Measurements from ENCODE around the gene GXYLT2.

The GXYLT2 gene

DNA sequence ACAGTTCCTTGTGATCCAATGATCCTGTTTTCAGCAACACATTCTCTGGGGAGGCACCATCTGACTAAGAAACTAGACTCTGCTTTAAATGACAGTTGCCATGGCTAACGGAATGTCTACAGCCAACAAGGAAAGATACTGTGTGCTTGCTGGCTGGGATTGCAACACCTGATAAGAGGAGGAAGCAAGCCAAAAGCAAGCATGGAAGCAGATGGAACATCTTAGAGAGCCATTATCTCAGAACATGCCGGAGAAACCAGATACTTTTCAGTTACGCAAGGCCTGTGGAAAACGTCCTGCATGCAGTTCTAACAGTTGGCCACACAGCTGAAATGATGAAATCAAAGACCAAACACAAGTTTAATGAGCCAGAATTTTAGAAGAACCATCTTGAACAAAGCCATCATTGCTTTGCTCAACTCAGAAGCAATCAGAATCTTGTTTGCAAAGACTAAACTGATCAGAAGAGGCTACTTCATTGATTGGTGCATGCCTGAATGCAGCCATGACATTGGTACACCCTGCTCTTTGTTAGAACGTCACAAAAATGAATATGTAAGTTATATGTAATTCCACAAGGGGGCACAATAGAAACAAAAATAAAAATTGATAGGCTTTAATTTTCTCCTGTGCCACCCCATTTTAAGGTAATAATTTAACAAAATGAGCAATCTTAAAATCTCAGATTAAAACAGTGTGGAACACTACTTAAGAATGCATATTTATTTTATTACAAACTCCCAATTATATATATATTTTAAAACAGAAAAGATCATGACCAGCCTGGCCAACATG is 50.8 kb downstream of the GXYLT2 start:
- peak; percentile 74 for DNase-seq

- DNase-seq = no peak
Observed at GRCh38 chr3:72941245-72941644, 53.4 kb downstream of the GXYLT2 start.

- no peak for DNase-seq
Observed at GRCh38 chr3:72942427-72942826, 54.6 kb downstream of the GXYLT2 start.

DNA sequence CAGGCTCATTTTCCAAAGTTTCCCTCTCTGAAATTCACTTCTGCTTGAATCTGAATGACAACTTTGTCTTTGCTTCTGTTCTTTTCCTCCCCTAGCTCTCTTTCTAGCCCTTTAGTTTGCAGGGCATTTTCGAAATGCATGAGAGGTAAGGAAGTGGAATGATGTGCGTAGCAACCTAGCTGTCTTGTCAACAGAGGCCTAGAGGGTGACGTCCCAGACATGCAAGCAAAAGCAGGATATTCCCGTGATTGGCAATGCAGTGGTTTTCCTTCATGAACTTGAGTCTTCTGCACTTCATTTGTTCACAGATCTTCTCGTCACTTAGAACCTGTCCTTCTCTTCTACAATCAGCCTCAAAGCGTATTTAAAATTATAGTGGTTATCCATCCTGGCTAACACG is 56.9 kb downstream of the GXYLT2 start:
- no peak for DNase-seq

GRCh38 chr3:72947715-72948490 is 60.1 kb downstream of the GXYLT2 start:
- DNase-seq = no peak

- DNase-seq = no peak
Observed at GRCh38 chr3:72949016-72949415, 61.2 kb downstream of the GXYLT2 start.

- no peak for DNase-seq
Observed at GRCh38 chr3:72950372-72950771, 62.5 kb downstream of the GXYLT2 start.

- no peak for DNase-seq
Observed at GRCh38 chr3:72950801-72951200, 63.0 kb downstream of the GXYLT2 start.

GRCh38 chr3:72951259-72951722 is 63.4 kb downstream of the GXYLT2 start:
- DNase-seq = no peak

GRCh38 chr3:72953325-72953956 is 65.6 kb downstream of the GXYLT2 start:
- no peak for DNase-seq

- no peak for DNase-seq
Observed at GRCh38 chr3:72957297-72957696, 69.5 kb downstream of the GXYLT2 start.

DNA sequence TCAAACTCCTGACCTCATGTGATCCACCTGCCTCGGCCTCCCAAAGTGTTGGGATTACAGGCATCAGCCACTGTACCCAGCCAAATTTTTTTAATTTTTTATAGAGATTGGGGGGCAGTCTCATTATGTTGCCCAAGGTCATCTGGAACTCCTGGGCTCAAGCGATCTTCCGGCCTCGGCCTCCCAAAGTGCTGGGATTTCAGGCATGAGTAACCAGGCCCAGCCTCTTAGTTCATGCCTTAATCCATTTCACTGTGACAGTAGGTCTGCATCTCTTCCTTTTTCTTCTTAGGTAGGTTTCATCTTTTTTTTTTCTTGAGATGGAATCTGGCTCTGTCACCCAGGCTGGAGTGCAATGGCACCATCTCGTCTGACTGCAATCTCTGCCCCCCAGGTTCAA is 71.5 kb downstream of the GXYLT2 start:
- DNase-seq = no peak

DNA sequence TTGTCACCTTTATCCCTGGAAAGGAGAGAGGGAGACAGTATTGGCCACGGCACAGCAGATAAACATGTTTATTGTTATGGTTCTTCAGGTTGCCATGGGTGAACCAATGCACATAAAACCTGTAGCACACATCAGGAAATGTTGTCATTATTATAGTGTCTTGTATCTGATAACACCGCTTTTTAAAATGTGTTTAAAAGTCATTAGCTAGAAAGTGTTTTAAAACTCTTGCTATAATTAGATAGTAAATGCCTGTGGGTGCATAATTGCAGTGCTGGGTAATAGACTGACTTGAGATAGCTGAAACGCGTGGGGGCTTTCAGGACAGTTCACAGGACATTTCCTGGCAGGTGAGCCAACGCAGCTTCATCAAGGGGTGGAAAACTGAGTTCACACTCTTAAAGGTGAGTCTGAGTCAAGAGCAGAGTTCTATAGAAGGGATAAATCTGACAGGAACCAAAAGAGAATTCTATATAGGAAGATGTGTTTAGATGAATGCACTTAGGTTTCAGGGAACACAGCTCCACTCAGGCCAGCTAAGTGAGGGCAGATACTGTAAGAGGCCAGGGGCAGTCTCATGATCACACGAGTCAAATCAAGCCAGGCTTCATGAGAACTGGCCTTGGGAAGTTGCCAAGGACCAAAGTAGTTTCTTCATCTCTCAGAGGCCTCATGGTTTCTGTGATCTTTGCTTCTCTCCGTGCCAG is 73.1 kb downstream of the GXYLT2 start:
- DNase-seq = no peak

GRCh38 chr3:72961752-72962151 is 73.9 kb downstream of the GXYLT2 start:
- no peak for DNase-seq

- DNase-seq = no peak
Observed at GRCh38 chr3:72962317-72962716, 74.5 kb downstream of the GXYLT2 start.

DNA sequence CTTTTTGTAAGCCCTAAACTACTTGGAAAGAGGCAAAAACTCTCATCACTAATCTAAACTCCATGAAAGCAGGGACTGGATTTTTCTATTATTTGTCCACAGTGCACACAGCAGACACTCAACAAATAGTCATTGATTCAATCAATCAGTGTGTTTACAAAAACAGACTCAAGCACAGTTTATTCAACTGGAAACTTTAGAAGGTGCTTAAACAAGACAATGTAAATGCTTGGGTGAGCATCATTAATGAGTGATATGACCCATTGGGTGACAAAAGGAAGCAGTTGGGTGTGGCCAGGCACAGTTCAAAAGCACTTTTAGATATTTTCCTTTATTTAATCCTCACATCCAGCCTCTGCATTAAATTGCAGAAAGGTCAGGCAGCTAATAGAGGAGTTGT is 76.8 kb downstream of the GXYLT2 start:
- no peak for DNase-seq

DNA sequence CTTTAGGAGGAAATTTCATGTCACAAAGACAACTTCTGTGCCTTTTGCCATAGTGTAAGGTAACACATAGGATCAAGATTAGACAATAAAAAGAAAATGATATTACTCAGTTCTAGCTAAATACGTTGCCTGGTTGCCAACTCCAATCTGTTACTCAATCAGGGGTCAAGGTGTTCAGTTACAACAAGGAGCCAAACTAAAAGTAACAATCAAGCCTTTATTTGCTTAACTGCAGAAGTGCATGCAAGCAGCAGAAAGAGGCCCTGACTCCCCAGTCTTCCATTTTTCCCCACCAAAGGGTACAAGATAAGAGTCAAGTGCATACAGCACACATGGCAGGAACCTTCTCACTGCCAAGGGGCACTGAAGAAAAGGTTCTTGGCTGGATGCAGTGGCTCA is 80.4 kb downstream of the GXYLT2 start:
- DNase-seq = no peak

DNA sequence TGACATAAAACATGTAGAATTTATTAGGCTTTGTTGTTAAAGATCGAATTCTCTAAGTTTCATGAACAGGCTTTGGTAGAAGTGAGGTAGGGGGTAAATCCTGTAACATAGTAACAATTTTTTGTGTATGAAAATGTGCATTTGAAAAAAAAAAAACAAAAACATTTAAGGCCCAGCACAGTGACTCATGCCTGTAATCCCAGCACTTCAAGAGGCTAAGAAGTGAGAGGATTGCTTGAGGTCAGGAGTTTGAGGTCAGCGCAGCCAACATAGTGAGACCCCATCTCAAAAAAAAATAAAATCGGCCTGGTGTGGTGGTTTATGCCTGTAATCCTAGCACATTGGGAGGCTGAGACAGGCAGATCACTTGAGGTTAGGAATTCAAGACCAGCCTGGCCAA is 81.9 kb downstream of the GXYLT2 start:
- DNase-seq = no peak

GRCh38 chr3:72970942-72971341 is 83.1 kb downstream of the GXYLT2 start:
- no peak for DNase-seq

DNA sequence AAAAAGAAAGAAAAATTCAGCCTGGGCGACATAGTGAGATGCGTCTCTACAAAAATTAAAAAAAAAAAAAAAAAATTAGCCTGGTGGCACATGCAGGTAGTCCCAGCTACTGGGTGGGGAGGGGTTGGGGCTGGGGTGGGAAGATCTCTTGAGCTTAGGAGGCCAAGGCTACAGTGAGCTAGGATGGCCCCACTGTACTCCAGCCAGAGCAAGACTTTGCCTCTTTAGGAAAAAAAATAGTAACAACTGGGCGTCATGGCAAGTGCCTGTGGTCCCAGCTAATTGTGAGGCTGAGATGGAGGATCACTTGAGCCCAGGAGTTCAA is 84.8 kb downstream of the GXYLT2 start:
- DNase-seq = no peak

GRCh38 chr3:72973031-72973723 is 85.3 kb downstream of the GXYLT2 start:
- DNase-seq = no peak

DNA sequence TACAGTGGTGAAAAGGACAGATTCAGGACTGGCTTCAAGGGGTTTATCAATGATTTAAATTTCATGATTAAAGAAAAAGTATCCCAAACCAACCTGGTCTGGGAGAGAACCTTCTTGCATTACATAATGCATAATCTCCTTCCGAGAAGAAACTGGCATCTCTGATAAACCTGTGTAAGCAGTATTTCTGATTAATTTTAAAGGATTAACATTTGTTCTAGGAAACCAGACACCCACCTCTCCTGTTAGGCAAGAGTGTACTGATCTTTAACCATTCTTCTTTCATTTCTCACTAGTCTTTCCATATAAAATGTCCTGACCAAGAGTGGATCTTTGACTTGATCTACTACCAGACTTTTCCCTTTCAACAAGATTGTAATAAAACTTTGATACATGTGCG is 85.9 kb downstream of the GXYLT2 start:
- DNase-seq = no peak

DNA sequence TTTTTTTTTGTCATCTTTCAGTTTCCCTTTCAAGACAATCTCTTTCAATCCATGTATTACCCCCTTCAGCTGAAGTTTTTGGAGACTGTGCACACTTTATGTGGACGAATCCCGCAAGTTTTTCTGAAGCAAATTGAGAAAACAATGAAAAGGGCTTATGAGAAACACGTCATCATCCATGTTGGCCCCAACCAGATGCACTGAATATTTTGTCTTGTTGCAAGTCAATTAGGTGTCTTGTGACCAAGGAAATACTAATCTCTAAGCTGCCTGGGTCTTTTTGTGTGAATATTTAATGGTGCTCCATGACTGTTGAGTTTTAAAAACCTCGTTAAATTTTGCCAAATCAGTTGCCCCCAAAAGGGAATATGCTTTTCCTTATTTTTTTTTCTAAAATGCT is 87.1 kb downstream of the GXYLT2 start:
- DNase-seq = no peak

Measured in amniotic stem cell (primary cell).